Liver (tissue), 9 donors: ENCODE results near the gene DNAAF5. TPM values are rescaled to one million over a fixed set of nuclear protein-coding genes. Genes with fewer than 3 reads are reported as not detected.

Experiments used
- DNase-seq: peaks from one replicate; pipeline ENCODE4 v3.0.0-alpha.2; 2017; ENCODE audit warnings: low spot score
- H3K27ac ChIP-seq, 2 donors: one replicate each; pipeline ENCODE4 v1.7.0; 2013; ENCODE audit warnings: inconsistent platforms in 2 of 2, low read length in 2 of 2, control low read depth in 1 of 2, low read depth in 1 of 2, mild to moderate bottlenecking in 1 of 2
- H3K27me3 ChIP-seq, 4 donors: one replicate each; pipeline versions ENCODE4 v1.6.1 to v1.7.0; 2013; ENCODE audit warnings: low read length in 3 of 4, inconsistent platforms in 1 of 4, mild to moderate bottlenecking in 1 of 4, moderate library complexity in 1 of 4; ENCODE audit not compliant: control insufficient read depth in 4 of 4, insufficient read depth in 4 of 4
- H3K36me3 ChIP-seq, 4 donors: one replicate each; pipeline versions ENCODE4 v1.6.1 to v1.7.0; 2013; ENCODE audit warnings: low read length in 3 of 4, mild to moderate bottlenecking in 3 of 4, low read depth in 1 of 4, moderate library complexity in 1 of 4; ENCODE audit not compliant: control insufficient read depth in 4 of 4, insufficient read depth in 3 of 4
- H3K4me1 ChIP-seq, 4 donors: one replicate each; pipeline versions ENCODE4 v1.6.1 to v1.7.0; 2013; ENCODE audit warnings: low read length in 3 of 4, mild to moderate bottlenecking in 3 of 4, moderate library complexity in 1 of 4; ENCODE audit not compliant: control insufficient read depth in 4 of 4, insufficient read depth in 4 of 4
- H3K4me3 ChIP-seq, 3 donors: one replicate each; pipeline versions ENCODE4 v1.6.1 to v1.7.0; 2013; ENCODE audit warnings: low read length in 3 of 3, control low read depth in 1 of 3, low read depth in 1 of 3, mild to moderate bottlenecking in 1 of 3
- H3K9ac ChIP-seq, 2 donors: one replicate each; pipeline ENCODE4 v1.7.0; 2013; ENCODE audit warnings: low read length in 2 of 2, mild to moderate bottlenecking in 2 of 2, moderate library complexity in 2 of 2, control low read depth in 1 of 2, low read depth in 1 of 2
- H3K9me3 ChIP-seq, 4 donors: one replicate each; pipeline versions ENCODE4 v1.6.1 to v1.7.0; 2013; ENCODE audit warnings: low read length in 3 of 4; ENCODE audit not compliant: control insufficient read depth in 4 of 4
- EGR1 ChIP-seq, 2 donors: IDR thresholded peaks; 2 replicates each; pipeline ENCODE4 v1.6.1; 2016 to 2018; ENCODE audit warnings: antibody characterized with exemption in 2 of 2, low read depth in 2 of 2
- FOXA1 ChIP-seq: IDR thresholded peaks from 2 replicates; pipeline ENCODE4 v1.6.1; 2016; ENCODE audit warnings: antibody characterized with exemption
- FOXA2 ChIP-seq: IDR thresholded peaks from 2 replicates; pipeline ENCODE4 v1.6.1; 2016; ENCODE audit warnings: antibody characterized with exemption
- GABPA ChIP-seq, 2 donors: IDR thresholded peaks in 1 of 2; conservative IDR thresholded peaks in 1 of 2; 2 replicates each; pipeline ENCODE4 v1.6.1; 2016; ENCODE audit warnings: antibody characterized with exemption in 2 of 2, mild to moderate bottlenecking in 1 of 2, moderate library complexity in 1 of 2
- HNF4A ChIP-seq, 2 donors: conservative IDR thresholded peaks; 2 replicates each; pipeline ENCODE4 v1.6.1; 2016; ENCODE audit warnings: antibody characterized with exemption in 2 of 2, mild to moderate bottlenecking in 2 of 2
- NR2F2 ChIP-seq: IDR thresholded peaks from 2 replicates; pipeline ENCODE4 v1.6.1; 2016; ENCODE audit warnings: antibody characterized with exemption
- RAD21 ChIP-seq, 2 donors: IDR thresholded peaks; 2 replicates each; pipeline ENCODE4 v1.6.1; 2016; ENCODE audit warnings: antibody characterized with exemption in 2 of 2, mild to moderate bottlenecking in 2 of 2
- RXRA ChIP-seq, 2 donors: IDR thresholded peaks; 2 replicates each; pipeline ENCODE4 v1.6.1; 2017 to 2018; ENCODE audit warnings: antibody characterized with exemption in 2 of 2, mild to moderate bottlenecking in 1 of 2
- SP1 ChIP-seq: IDR thresholded peaks from 2 replicates; pipeline ENCODE4 v1.6.1; 2018; ENCODE audit warnings: antibody characterized with exemption, mild to moderate bottlenecking
- TAF1 ChIP-seq: conservative IDR thresholded peaks from 2 replicates; pipeline ENCODE4 v1.6.1; 2016; ENCODE audit warnings: antibody characterized with exemption, mild to moderate bottlenecking
- WGBS: extraction: QIAGEN DNeasy Blood & Tissue Kit; methylation state at CpG from one replicate; pipeline ENCODE4 v1.1.7; 2013; 5-methylcytosine and 5-hydroxymethylcytosine counted together
- polyA plus RNA-seq, 2 donors: library from polyadenylated mRNA; stranded (reverse) in 1 of 2; unstranded in 1 of 2; fragments of 200-250 nt in 1 of 2; fragments of >200 nt in 1 of 2; fragmentation: Nextera tagmentation in 1 of 2; extraction: Ambion mirVana in 1 of 2; gene quantifications; one replicate each; pipeline versions ENCODE4 v1.2.1 to v1.2.3, GENCODE V29; 2013 to 2015
- total RNA-seq, 2 donors: library from RNA; depleted of rRNA; stranded (reverse); fragments of >200 nt; gene quantifications; one replicate each; pipeline ENCODE4 v1.2.3, GENCODE V29; 2014
- TF ChIP-seq, protein P1 (sequence below): fragments of 150-350 bp; IDR thresholded peaks from 2 replicates; pipeline ENCODE4 v1.5.1; 2017; ENCODE audit warnings: improper control_type of control experiment, low read depth, low read length; ENCODE audit not compliant: missing input control
- TF ChIP-seq, protein P2 (sequence below): IDR thresholded peaks from 2 replicates; pipeline ENCODE4 v1.6.1; 2016; ENCODE audit warnings: antibody characterized with exemption
- TF ChIP-seq, protein P3 (sequence below): IDR thresholded peaks from 2 replicates; pipeline ENCODE4 v1.6.1; 2016; ENCODE audit warnings: antibody characterized with exemption, mild to moderate bottlenecking
- donor health status: healthy.
- donor health status: healthy.
- donor health status: healthy.
- donor health status: healthy.
- donor health status: healthy.

The DNAAF5 gene
- total and polyA plus RNA-seq, 4 donors = 3.1 to 11.1 (median 9.5) TPM

DNA sequence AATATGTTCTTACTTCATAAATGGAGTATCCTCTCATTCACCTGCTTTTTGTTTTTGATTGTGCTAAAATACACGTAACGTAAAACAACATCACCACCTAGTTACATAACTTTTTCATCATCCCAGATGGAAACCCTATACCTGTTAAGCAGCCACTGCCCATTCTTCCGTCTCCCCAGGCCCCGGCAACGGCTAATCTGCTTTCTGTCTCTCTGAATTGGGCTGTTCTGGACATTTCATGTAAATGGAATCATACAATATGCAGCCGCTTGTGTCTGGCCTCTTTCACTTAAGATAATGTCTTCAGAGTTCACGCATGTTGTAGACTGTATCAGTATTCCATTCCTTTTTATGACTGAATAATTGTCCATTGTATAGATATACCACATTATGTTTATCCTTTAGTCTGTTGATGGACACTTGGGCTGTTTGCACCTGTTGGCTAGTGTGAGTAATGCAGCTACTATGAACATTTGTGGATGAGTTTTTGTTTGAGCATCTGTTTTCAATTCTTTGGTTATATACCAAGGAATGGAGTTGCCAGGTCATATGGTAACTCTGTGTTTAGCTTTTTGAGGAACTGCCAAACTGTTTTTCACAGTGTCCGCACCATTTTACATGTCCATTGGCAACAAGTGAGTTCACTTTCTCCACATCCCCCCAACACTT is 91.7 kb downstream of the DNAAF5 start:
- peaks cover 12 to 62% (median 40%) of the 10 kb centered on the region in 4 donors for H3K4me1 ChIP-seq
- no peak for TF ChIP-seq HNF4A (conservative IDR thresholded peaks at IDR 0.05)
- TF ChIP-seq, protein P1, sequence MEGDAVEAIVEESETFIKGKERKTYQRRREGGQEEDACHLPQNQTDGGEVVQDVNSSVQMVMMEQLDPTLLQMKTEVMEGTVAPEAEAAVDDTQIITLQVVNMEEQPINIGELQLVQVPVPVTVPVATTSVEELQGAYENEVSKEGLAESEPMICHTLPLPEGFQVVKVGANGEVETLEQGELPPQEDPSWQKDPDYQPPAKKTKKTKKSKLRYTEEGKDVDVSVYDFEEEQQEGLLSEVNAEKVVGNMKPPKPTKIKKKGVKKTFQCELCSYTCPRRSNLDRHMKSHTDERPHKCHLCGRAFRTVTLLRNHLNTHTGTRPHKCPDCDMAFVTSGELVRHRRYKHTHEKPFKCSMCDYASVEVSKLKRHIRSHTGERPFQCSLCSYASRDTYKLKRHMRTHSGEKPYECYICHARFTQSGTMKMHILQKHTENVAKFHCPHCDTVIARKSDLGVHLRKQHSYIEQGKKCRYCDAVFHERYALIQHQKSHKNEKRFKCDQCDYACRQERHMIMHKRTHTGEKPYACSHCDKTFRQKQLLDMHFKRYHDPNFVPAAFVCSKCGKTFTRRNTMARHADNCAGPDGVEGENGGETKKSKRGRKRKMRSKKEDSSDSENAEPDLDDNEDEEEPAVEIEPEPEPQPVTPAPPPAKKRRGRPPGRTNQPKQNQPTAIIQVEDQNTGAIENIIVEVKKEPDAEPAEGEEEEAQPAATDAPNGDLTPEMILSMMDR = peak; percentile 47
- WGBS = 79% methylated on average over 8 of the region's 8 CpGs
- no peaks in the 10 kb centered on the region for H3K27me3 ChIP-seq
- H3K4me3 ChIP-seq = no peak overlapping the region
- H3K9ac ChIP-seq = no peak overlapping the region
- H3K9me3 ChIP-seq = no peaks in the 10 kb centered on the region
- no peak for DNase-seq
- H3K36me3 ChIP-seq = no peaks in the 10 kb centered on the region
- H3K27ac ChIP-seq = no peak overlapping the region

DNA sequence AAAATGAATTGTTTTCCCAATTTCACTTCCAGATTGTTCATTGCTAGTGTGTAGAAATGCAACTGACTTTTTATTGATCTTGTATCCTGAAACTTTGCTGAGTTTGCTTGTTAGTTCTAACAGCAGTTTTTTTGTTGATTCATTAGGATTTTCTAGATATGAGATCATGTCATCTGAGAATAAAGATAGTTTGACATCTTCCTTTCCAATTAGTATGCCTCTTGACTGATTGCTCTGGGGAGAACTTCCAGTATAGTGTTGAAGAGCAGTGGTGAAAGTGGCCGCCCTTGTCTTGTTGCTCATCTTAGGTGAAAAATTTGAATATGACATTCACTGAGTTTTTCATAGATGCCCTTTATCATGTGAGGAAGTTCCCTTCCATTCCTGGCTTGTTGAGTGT is 93.8 kb downstream of the DNAAF5 start:
- H3K9me3 ChIP-seq = no peaks in the 10 kb centered on the region
- H3K27me3 ChIP-seq = no peaks in the 10 kb centered on the region
- no peak overlapping the region for H3K4me3 ChIP-seq
- DNase-seq = no peak
- H3K36me3 ChIP-seq = no peaks in the 10 kb centered on the region
- peak overlapping the region; percentile 62 to 63 for H3K27ac ChIP-seq
- TF ChIP-seq SP1 (no peak), RAD21 (IDR thresholded peaks at IDR 0.05) (no peak), HNF4A (conservative IDR thresholded peaks at IDR 0.05) (no peak)
- TF ChIP-seq, protein P2, sequence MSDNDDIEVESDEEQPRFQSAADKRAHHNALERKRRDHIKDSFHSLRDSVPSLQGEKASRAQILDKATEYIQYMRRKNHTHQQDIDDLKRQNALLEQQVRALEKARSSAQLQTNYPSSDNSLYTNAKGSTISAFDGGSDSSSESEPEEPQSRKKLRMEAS = no peak
- 97% methylated on average over 1 of the region's 1 CpG for WGBS
- H3K4me1 ChIP-seq = peaks cover 8 to 67% (median 43%) of the 10 kb centered on the region in 4 donors
- H3K9ac ChIP-seq = no peak overlapping the region

DNA sequence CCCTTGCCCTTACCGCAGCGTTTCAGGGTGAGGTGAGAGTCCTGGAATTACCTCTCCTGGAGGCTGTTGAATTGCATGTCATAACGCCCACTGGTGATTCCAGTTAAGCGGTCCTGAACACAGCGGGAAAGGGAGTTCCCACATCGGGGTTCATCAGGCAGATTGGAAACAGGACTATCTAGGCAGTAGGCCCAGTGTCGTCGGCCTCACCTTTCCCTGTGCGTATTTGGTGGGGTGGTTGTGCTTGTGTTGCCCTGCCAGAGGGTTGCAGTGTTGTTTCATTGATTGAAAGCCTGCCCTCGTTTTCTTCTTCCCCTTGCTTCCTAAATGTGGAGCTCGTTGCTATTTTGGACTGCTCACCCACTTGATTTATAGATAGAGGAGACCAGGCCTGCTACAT is 95.2 kb downstream of the DNAAF5 start:
- Histone ChIP-seq H3K4me3 (no peak overlapping the region), H3K36me3 (no peaks in the 10 kb centered on the region), H3K27ac (peak overlapping the region; percentile 30 to 72), H3K9me3 (no peaks in the 10 kb centered on the region), H3K27me3 (no peaks in the 10 kb centered on the region), H3K4me1 (peaks cover 4 to 64% (median 41%) of the 10 kb centered on the region in 4 donors), H3K9ac (peak overlapping the region in 1 of 2 donors; percentile 12)
- 26% methylated on average over 11 of the region's 11 CpGs for WGBS
- no peak for DNase-seq
- TF ChIP-seq FOXA2 (peak; percentile 19), RXRA (IDR thresholded peaks at IDR 0.05) (peak; percentile 37 to 72), GABPA (IDR thresholded peaks at IDR 0.05 in 1 of 2, conservative IDR thresholded peaks at IDR 0.05 in 1 of 2) (no peak), FOXA1 (no peak), NR2F2 (no peak), RAD21 (IDR thresholded peaks at IDR 0.05) (peak; percentile 62 to 74), EGR1 (IDR thresholded peaks at IDR 0.05; ENCODE audit: low read depth in 2 of 2) (no peak), HNF4A (conservative IDR thresholded peaks at IDR 0.05) (peak in 1 of 2 donors; percentile 28), TAF1 (no peak)
- TF ChIP-seq, protein P3, sequence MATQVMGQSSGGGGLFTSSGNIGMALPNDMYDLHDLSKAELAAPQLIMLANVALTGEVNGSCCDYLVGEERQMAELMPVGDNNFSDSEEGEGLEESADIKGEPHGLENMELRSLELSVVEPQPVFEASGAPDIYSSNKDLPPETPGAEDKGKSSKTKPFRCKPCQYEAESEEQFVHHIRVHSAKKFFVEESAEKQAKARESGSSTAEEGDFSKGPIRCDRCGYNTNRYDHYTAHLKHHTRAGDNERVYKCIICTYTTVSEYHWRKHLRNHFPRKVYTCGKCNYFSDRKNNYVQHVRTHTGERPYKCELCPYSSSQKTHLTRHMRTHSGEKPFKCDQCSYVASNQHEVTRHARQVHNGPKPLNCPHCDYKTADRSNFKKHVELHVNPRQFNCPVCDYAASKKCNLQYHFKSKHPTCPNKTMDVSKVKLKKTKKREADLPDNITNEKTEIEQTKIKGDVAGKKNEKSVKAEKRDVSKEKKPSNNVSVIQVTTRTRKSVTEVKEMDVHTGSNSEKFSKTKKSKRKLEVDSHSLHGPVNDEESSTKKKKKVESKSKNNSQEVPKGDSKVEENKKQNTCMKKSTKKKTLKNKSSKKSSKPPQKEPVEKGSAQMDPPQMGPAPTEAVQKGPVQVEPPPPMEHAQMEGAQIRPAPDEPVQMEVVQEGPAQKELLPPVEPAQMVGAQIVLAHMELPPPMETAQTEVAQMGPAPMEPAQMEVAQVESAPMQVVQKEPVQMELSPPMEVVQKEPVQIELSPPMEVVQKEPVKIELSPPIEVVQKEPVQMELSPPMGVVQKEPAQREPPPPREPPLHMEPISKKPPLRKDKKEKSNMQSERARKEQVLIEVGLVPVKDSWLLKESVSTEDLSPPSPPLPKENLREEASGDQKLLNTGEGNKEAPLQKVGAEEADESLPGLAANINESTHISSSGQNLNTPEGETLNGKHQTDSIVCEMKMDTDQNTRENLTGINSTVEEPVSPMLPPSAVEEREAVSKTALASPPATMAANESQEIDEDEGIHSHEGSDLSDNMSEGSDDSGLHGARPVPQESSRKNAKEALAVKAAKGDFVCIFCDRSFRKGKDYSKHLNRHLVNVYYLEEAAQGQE = no peak
- TF ChIP-seq, protein P1 = peak; percentile 21
